MM.1S (cell line): Measurements from ENCODE around the gene RBM17.

ENCODE experiments used
- DNase-seq: peaks from one replicate; pipeline ENCODE4 v3.0.0-alpha.2; 2015
- H2AFZ ChIP-seq: fragments of 300-600 bp; sonication (generic); 2 replicates; pipeline ENCODE4 v1.6.0; 2016; ENCODE audit warnings: antibody characterized with exemption, low read length
- H3F3A ChIP-seq: fragments of 300-600 bp; sonication (generic); 2 replicates; pipeline ENCODE4 v1.6.1; 2016; ENCODE audit warnings: mild to moderate bottlenecking, antibody characterized with exemption, low read length, moderate library complexity, mixed read lengths; ENCODE audit not compliant: insufficient read depth
- H3K27ac ChIP-seq: fragments of 300-600 bp; sonication (generic); 2 replicates; pipeline ENCODE4 v1.5.1; 2016; ENCODE audit warnings: mild to moderate bottlenecking, low read length
- H3K27me3 ChIP-seq: fragments of 300-600 bp; sonication (generic); replicated peaks from 2 replicates; pipeline ENCODE4 v1.6.0; 2016; ENCODE audit warnings: low read length; ENCODE audit not compliant: insufficient read depth
- H3K36me3 ChIP-seq: fragments of 300-600 bp; sonication (generic); replicated peaks from 2 replicates; pipeline ENCODE4 v1.6.1; 2016; ENCODE audit warnings: mild to moderate bottlenecking, low read length, mixed read lengths; ENCODE audit not compliant: insufficient read depth
- H3K4me1 ChIP-seq: fragments of 300-600 bp; sonication (generic); 2 replicates; pipeline ENCODE4 v1.6.1; 2016; ENCODE audit warnings: low read length, mixed read lengths
- H3K4me2 ChIP-seq: fragments of 300-600 bp; sonication (generic); 2 replicates; pipeline ENCODE4 v1.6.0; 2016; ENCODE audit warnings: low read depth, low read length
- H3K4me3 ChIP-seq: fragments of 300-600 bp; sonication (generic); 2 replicates; pipeline ENCODE4 v1.5.1; 2016; ENCODE audit warnings: low read length, mixed read lengths
- H3K79me2 ChIP-seq: fragments of 300-600 bp; sonication (generic); 2 replicates; pipeline ENCODE4 v1.6.1; 2016; ENCODE audit warnings: mixed run types, low read length, mixed read lengths
- H3K9ac ChIP-seq: fragments of 300-600 bp; sonication (generic); 2 replicates; pipeline ENCODE4 v1.6.1; 2016; ENCODE audit warnings: low read length, mixed read lengths
- H3K9me2 ChIP-seq: fragments of 300-600 bp; sonication (generic); replicated peaks from 2 replicates; pipeline ENCODE4 v1.6.1; 2016; ENCODE audit warnings: mild to moderate bottlenecking, low read length, mixed read lengths; ENCODE audit not compliant: insufficient read depth
- H3K9me3 ChIP-seq: fragments of 300-600 bp; sonication (generic); replicated peaks from 2 replicates; pipeline ENCODE4 v1.6.1; 2016; ENCODE audit warnings: mild to moderate bottlenecking, low read length, mixed read lengths; ENCODE audit not compliant: insufficient read depth
- H4K20me1 ChIP-seq: fragments of 300-600 bp; sonication (generic); 2 replicates; pipeline ENCODE4 v1.6.1; 2016; ENCODE audit warnings: mild to moderate bottlenecking, low read length, moderate library complexity, mixed read lengths; ENCODE audit not compliant: insufficient read depth
- EZH2 ChIP-seq: fragments of 300-600 bp; sonication (generic); optimal IDR thresholded peaks from 2 replicates; pipeline ENCODE3; 2017; ENCODE audit warnings: low read depth, mild to moderate bottlenecking, antibody characterized with exemption, low read length, mixed read lengths
- EZH2phosphoT487 ChIP-seq: fragments of 300-600 bp; sonication (generic); IDR thresholded peaks from 2 replicates; pipeline ENCODE4 v1.6.1; 2018; ENCODE audit warnings: antibody characterized with exemption, low read length
- TF ChIP-seq, protein P1 (sequence below): fragments of 300-600 bp; sonication (generic); IDR thresholded peaks from 2 replicates; pipeline ENCODE4 v1.5.1; 2016; ENCODE audit warnings: antibody characterized with exemption, low read length, mixed read lengths

RBM17 gene

DNA sequence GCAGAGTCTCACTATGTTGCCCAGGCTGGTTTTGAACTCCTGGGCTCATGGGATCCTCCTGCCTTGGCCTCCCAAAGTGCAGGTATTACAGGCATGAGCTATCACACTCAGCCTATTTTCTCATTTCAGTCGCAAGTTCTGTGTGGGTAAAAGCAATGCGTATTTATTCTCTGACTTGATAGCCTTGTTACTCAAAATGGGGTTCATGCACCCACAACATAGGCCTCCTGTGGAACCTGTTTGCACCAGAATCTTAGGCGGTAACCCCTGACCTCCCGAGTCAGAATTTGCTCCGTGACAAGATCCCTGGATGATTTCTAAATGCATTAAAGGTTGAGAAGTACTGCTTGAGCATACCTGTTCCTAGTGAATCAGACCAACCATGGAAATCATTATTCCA is 34.0 kb upstream of the RBM17 start:
- H3F3A ChIP-seq: peaks cover 31% of the 10 kb centered on the region
- no peaks in the 10 kb centered on the region for H3K9me2 ChIP-seq
- no peaks in the 10 kb centered on the region for H4K20me1 ChIP-seq
- H3K27ac ChIP-seq: no peak overlapping the region
- DNase-seq: no peak
- H3K9me3 ChIP-seq: no peaks in the 10 kb centered on the region
- peaks cover 70% of the 10 kb centered on the region for H3K27me3 ChIP-seq
- no peak overlapping the region for H3K4me2 ChIP-seq
- no peak overlapping the region for H2AFZ ChIP-seq
- no peaks in the 10 kb centered on the region for H3K36me3 ChIP-seq
- H3K9ac ChIP-seq: no peak overlapping the region
- H3K79me2 ChIP-seq: no peaks in the 10 kb centered on the region
- H3K4me3 ChIP-seq: no peak overlapping the region
- peaks cover 25% of the 10 kb centered on the region for H3K4me1 ChIP-seq
- TF ChIP-seq, protein P1, sequence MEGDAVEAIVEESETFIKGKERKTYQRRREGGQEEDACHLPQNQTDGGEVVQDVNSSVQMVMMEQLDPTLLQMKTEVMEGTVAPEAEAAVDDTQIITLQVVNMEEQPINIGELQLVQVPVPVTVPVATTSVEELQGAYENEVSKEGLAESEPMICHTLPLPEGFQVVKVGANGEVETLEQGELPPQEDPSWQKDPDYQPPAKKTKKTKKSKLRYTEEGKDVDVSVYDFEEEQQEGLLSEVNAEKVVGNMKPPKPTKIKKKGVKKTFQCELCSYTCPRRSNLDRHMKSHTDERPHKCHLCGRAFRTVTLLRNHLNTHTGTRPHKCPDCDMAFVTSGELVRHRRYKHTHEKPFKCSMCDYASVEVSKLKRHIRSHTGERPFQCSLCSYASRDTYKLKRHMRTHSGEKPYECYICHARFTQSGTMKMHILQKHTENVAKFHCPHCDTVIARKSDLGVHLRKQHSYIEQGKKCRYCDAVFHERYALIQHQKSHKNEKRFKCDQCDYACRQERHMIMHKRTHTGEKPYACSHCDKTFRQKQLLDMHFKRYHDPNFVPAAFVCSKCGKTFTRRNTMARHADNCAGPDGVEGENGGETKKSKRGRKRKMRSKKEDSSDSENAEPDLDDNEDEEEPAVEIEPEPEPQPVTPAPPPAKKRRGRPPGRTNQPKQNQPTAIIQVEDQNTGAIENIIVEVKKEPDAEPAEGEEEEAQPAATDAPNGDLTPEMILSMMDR: no peak

- no peak for DNase-seq
- no peak for TF ChIP-seq EZH2phosphoT487
- TF ChIP-seq, protein P1: no peak
- no peak for TF ChIP-seq EZH2
- Histone ChIP-seq H2AFZ (no peak overlapping the region), H3K4me2 (no peak overlapping the region), H3K4me3 (no peak overlapping the region), H3K36me3 (no peaks in the 10 kb centered on the region), H3K79me2 (no peaks in the 10 kb centered on the region), H4K20me1 (no peaks in the 10 kb centered on the region), H3K9me3 (no peaks in the 10 kb centered on the region), H3K27me3 (peaks cover 73% of the 10 kb centered on the region), H3K9ac (no peak overlapping the region), H3K27ac (no peak overlapping the region), H3K4me1 (peaks cover 18% of the 10 kb centered on the region), H3F3A (peaks cover 20% of the 10 kb centered on the region), H3K9me2 (no peaks in the 10 kb centered on the region)
Measured at GRCh38 chr10:6055929-6056328, 32.9 kb upstream of the RBM17 start.

GRCh38 chr10:6056411-6057135 is 32.3 kb upstream of the RBM17 start:
- H3K9me2 ChIP-seq: no peaks in the 10 kb centered on the region
- TF ChIP-seq EZH2phosphoT487 (no peak), EZH2 (no peak)
- TF ChIP-seq, protein P1: no peak
- H3K4me3 ChIP-seq: no peak overlapping the region
- peaks cover 18% of the 10 kb centered on the region for H3K4me1 ChIP-seq
- H2AFZ ChIP-seq: no peak overlapping the region
- no peak overlapping the region for H3K27ac ChIP-seq
- no peaks in the 10 kb centered on the region for H3K79me2 ChIP-seq
- H3K27me3 ChIP-seq: peaks cover 79% of the 10 kb centered on the region
- no peak overlapping the region for H3K4me2 ChIP-seq
- peaks cover 16% of the 10 kb centered on the region for H3F3A ChIP-seq
- DNase-seq: no peak
- H3K9ac ChIP-seq: no peak overlapping the region
- H3K9me3 ChIP-seq: no peaks in the 10 kb centered on the region
- H3K36me3 ChIP-seq: no peaks in the 10 kb centered on the region
- H4K20me1 ChIP-seq: no peaks in the 10 kb centered on the region
